BJ (cell line): ENCODE results near the gene ACTG1. TPM values are rescaled to one million over a fixed set of nuclear protein-coding genes. Genes with fewer than 3 reads are reported as not detected.

Source experiments
- CTCF ChIA-PET: fragments of 350-600 bp; formaldehyde crosslinking; extraction: SDS; loops from one replicate; lab custom pipeline; 2021; ENCODE audit warnings: antibody characterized with exemption, inconsistent platforms; lab: Yijun Ruan, JAX
- POLR2A ChIA-PET: fragments of 300-600 bp; sonication (Branson Sonifier 250); formaldehyde crosslinking; extraction: SDS; loops from one replicate; lab custom pipeline; 2021; ENCODE audit warnings: antibody characterized with exemption; lab: Charles Lee
- DNase-seq: peaks from one replicate; pipeline ENCODE4 v3.0.0-alpha.2; 2011; ENCODE audit warnings: low read depth
- H3K27me3 ChIP-seq: 2 replicates; pipeline ENCODE4 v1.6.0; 2011; ENCODE audit warnings: low read length; ENCODE audit not compliant: control insufficient read depth, insufficient read depth
- H3K36me3 ChIP-seq: 2 replicates; pipeline ENCODE4 v1.5.1; 2011; ENCODE audit warnings: low read length; ENCODE audit not compliant: control insufficient read depth, insufficient read depth
- H3K4me3 ChIP-seq: 2 replicates; pipeline ENCODE4 v1.5.1; 2011; ENCODE audit warnings: low read depth, mild to moderate bottlenecking, control low read depth, low read length
- polyA plus RNA-seq: library from polyadenylated mRNA; depleted of rRNA; stranded (reverse); fragments of >200 nt; gene quantifications from 2 replicates; pipeline ENCODE4 v1.2.3, GENCODE V29; 2011; rRNA removed
- TF ChIP-seq, protein P1 (sequence below): IDR thresholded peaks from 2 replicates; pipeline ENCODE4 v1.5.1; 2011; ENCODE audit warnings: low read depth, mild to moderate bottlenecking, control low read depth, inconsistent platforms, low read length, moderate library complexity; ENCODE audit not compliant: insufficient read depth

The ACTG1 gene
- polyA plus RNA-seq, 1 experiment, result 3,774 TPM

- H3K27me3 ChIP-seq, result no peaks in the 10 kb centered on the region
- no peak for DNase-seq
- TF ChIP-seq, protein P1, sequence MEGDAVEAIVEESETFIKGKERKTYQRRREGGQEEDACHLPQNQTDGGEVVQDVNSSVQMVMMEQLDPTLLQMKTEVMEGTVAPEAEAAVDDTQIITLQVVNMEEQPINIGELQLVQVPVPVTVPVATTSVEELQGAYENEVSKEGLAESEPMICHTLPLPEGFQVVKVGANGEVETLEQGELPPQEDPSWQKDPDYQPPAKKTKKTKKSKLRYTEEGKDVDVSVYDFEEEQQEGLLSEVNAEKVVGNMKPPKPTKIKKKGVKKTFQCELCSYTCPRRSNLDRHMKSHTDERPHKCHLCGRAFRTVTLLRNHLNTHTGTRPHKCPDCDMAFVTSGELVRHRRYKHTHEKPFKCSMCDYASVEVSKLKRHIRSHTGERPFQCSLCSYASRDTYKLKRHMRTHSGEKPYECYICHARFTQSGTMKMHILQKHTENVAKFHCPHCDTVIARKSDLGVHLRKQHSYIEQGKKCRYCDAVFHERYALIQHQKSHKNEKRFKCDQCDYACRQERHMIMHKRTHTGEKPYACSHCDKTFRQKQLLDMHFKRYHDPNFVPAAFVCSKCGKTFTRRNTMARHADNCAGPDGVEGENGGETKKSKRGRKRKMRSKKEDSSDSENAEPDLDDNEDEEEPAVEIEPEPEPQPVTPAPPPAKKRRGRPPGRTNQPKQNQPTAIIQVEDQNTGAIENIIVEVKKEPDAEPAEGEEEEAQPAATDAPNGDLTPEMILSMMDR, result no peak
- H3K4me3 ChIP-seq, result no peak overlapping the region
- POLR2A ChIA-PET, result no interaction called here
- H3K36me3 ChIP-seq, result peaks cover 3% of the 10 kb centered on the region
- CTCF ChIA-PET, result interaction anchor here (0.6 kb wide), 1 partner anchor 170 kb away, joined by 3 read pairs; no protein-coding TSS in a partner anchor
These were observed 51.6 kb downstream of the ACTG1 start for GRCh38 chr17:81460856-81461460.

Other genes starting within 250 kb of the ACTG1 start
- 34.6 and 55.4 TPM in 2 replicates for gene SLC38A10, start 217.5 kb downstream of the ACTG1 start, polyA plus RNA-seq
- 2.3 and 3.1 TPM in 2 replicates for gene BAHCC1, start 117.3 kb downstream of the ACTG1 start, polyA plus RNA-seq
- 1.1 and 1.3 TPM in 2 replicates for gene FSCN2, start 15.6 kb upstream of the ACTG1 start, polyA plus RNA-seq
- gene FAAP100, start 39.6 kb upstream of the ACTG1 start, polyA plus RNA-seq, result 7.5 and 11.2 TPM in 2 replicates
- 84.9 and 108 TPM in 2 replicates for gene NPLOC4, start 124.3 kb upstream of the ACTG1 start, polyA plus RNA-seq
- 1.6 and 3.0 TPM in 2 replicates for gene TSPAN10, start 124.4 kb upstream of the ACTG1 start, polyA plus RNA-seq
- gene PDE6G, start 143.7 kb upstream of the ACTG1 start, polyA plus RNA-seq, result 0.36 and 0.37 TPM in 2 replicates
- gene OXLD1, start 153.8 kb upstream of the ACTG1 start, polyA plus RNA-seq, result 18.4 and 29.6 TPM in 2 replicates
- gene CCDC137, start 153.9 kb upstream of the ACTG1 start, polyA plus RNA-seq, result 10.8 and 10.9 TPM in 2 replicates
- 48.8 and 70.8 TPM in 2 replicates for gene ARL16, start 171.0 kb upstream of the ACTG1 start, polyA plus RNA-seq
- 67.2 and 110 TPM in 2 replicates for gene HGS, start 171.2 kb upstream of the ACTG1 start, polyA plus RNA-seq
- gene MRPL12, start 190.6 kb upstream of the ACTG1 start, polyA plus RNA-seq, result 56.2 and 63.0 TPM in 2 replicates
- gene SLC25A10, start 199.5 kb upstream of the ACTG1 start, polyA plus RNA-seq, result 4.9 and 8.4 TPM in 2 replicates